Measurements from ENCODE around the gene ODR4. TPM values are rescaled to one million over a fixed set of nuclear protein-coding genes. Genes with fewer than 3 reads are reported as not detected.

Gene ODR4
- total and polyA plus RNA-seq, 9 donors = 11.9 to 21.2 (median 14.0) TPM

- H3K4me1 ChIP-seq (ENCODE audit: control insufficient read depth, insufficient read depth, low read length) = no peaks in the 10 kb centered on the region
- H3K36me3 ChIP-seq (ENCODE audit: control insufficient read depth, insufficient read depth, low read length) = peaks cover 8% of the 10 kb centered on the region
- no peaks in the 10 kb centered on the region for H3K9me3 ChIP-seq (replicated peaks; ENCODE audit: control insufficient read depth, low read depth, low read length)
- H3K4me3 ChIP-seq (ENCODE audit: low read length) = no peak overlapping the region
- no CpG with 5 or more reads among the region's 1 CpG for WGBS (ENCODE audit: insufficient coverage)
- no peaks in the 10 kb centered on the region for H3K27me3 ChIP-seq (ENCODE audit: control insufficient read depth, insufficient read depth, low read length)
- peak overlapping the region; percentile 57 for H3K27ac ChIP-seq (ENCODE audit: low read length)
- peak; percentile 77 for DNase-seq
These were observed 45.3 kb downstream of the ODR4 start for GRCh38 chr1:186420923-186421322.

GRCh38 chr1:186421446-186421845, 45.8 kb downstream of the ODR4 start:
- H3K27ac ChIP-seq (ENCODE audit: low read length) = peak overlapping the region; percentile 45
- no peak for DNase-seq

GRCh38 chr1:186424539-186424938, 48.9 kb downstream of the ODR4 start:
- WGBS (ENCODE audit: insufficient coverage) = 100% methylated on average over 1 of the region's 2 CpGs
- H3K27ac ChIP-seq (ENCODE audit: low read length) = no peak overlapping the region

More at GRCh38 chr1:186421446-186421845, 45.8 kb downstream of the ODR4 start:
- Histone ChIP-seq H3K27me3 (ENCODE audit: control insufficient read depth, insufficient read depth, low read length) (no peaks in the 10 kb centered on the region), H3K4me3 (ENCODE audit: low read length) (no peak overlapping the region), H3K9me3 (replicated peaks; ENCODE audit: control insufficient read depth, low read depth, low read length) (no peaks in the 10 kb centered on the region), H3K4me1 (ENCODE audit: control insufficient read depth, insufficient read depth, low read length) (no peaks in the 10 kb centered on the region), H3K36me3 (ENCODE audit: control insufficient read depth, insufficient read depth, low read length) (peaks cover 8% of the 10 kb centered on the region)
- WGBS (ENCODE audit: insufficient coverage) = 92% methylated on average over 2 of the region's 6 CpGs

GRCh38 chr1:186426118-186426517, 50.5 kb downstream of the ODR4 start:
- Histone ChIP-seq H3K4me3 (ENCODE audit: low read length) (no peak overlapping the region), H3K9me3 (replicated peaks; ENCODE audit: control insufficient read depth, low read depth, low read length) (no peaks in the 10 kb centered on the region), H3K4me1 (ENCODE audit: control insufficient read depth, insufficient read depth, low read length) (no peaks in the 10 kb centered on the region), H3K27me3 (ENCODE audit: control insufficient read depth, insufficient read depth, low read length) (no peaks in the 10 kb centered on the region), H3K27ac (ENCODE audit: low read length) (no peak overlapping the region), H3K36me3 (ENCODE audit: control insufficient read depth, insufficient read depth, low read length) (no peaks in the 10 kb centered on the region)
- DNase-seq = no peak
- WGBS (ENCODE audit: insufficient coverage) = 100% methylated on average over 1 of the region's 3 CpGs

More at GRCh38 chr1:186424539-186424938, 48.9 kb downstream of the ODR4 start:
- no peak overlapping the region for H3K4me3 ChIP-seq (ENCODE audit: low read length)
- DNase-seq = peak; percentile 38
- no peaks in the 10 kb centered on the region for H3K36me3 ChIP-seq (ENCODE audit: control insufficient read depth, insufficient read depth, low read length)
- H3K9me3 ChIP-seq (replicated peaks; ENCODE audit: control insufficient read depth, low read depth, low read length) = no peaks in the 10 kb centered on the region
- H3K4me1 ChIP-seq (ENCODE audit: control insufficient read depth, insufficient read depth, low read length) = no peaks in the 10 kb centered on the region
- H3K27me3 ChIP-seq (ENCODE audit: control insufficient read depth, insufficient read depth, low read length) = no peaks in the 10 kb centered on the region

- H3K27me3 ChIP-seq (ENCODE audit: control insufficient read depth, insufficient read depth, low read length) = no peaks in the 10 kb centered on the region
These were observed 53.4 kb downstream of the ODR4 start for GRCh38 chr1:186429017-186429416.

GRCh38 chr1:186435336-186435735, 59.7 kb downstream of the ODR4 start:
- Histone ChIP-seq H3K27me3 (ENCODE audit: control insufficient read depth, insufficient read depth, low read length) (no peaks in the 10 kb centered on the region), H3K36me3 (ENCODE audit: control insufficient read depth, insufficient read depth, low read length) (no peaks in the 10 kb centered on the region), H3K4me1 (ENCODE audit: control insufficient read depth, insufficient read depth, low read length) (no peaks in the 10 kb centered on the region), H3K9me3 (replicated peaks; ENCODE audit: control insufficient read depth, low read depth, low read length) (no peaks in the 10 kb centered on the region), H3K27ac (ENCODE audit: low read length) (no peak overlapping the region), H3K4me3 (ENCODE audit: low read length) (no peak overlapping the region)
- no CpG with 5 or more reads among the region's 1 CpG for WGBS (ENCODE audit: insufficient coverage)
- DNase-seq = no peak

More at GRCh38 chr1:186429017-186429416, 53.4 kb downstream of the ODR4 start:
- Histone ChIP-seq H3K4me3 (ENCODE audit: low read length) (no peak overlapping the region), H3K9me3 (replicated peaks; ENCODE audit: control insufficient read depth, low read depth, low read length) (no peaks in the 10 kb centered on the region), H3K36me3 (ENCODE audit: control insufficient read depth, insufficient read depth, low read length) (no peaks in the 10 kb centered on the region), H3K27ac (ENCODE audit: low read length) (no peak overlapping the region), H3K4me1 (ENCODE audit: control insufficient read depth, insufficient read depth, low read length) (no peaks in the 10 kb centered on the region)
- WGBS (ENCODE audit: insufficient coverage) = 67% methylated on average over 1 of the region's 3 CpGs
- DNase-seq = no peak

GRCh38 chr1:186438567-186438966, 62.9 kb downstream of the ODR4 start:
- WGBS (ENCODE audit: insufficient coverage) = 93% methylated on average over 1 of the region's 5 CpGs
- Histone ChIP-seq H3K27me3 (ENCODE audit: control insufficient read depth, insufficient read depth, low read length) (no peaks in the 10 kb centered on the region), H3K27ac (ENCODE audit: low read length) (no peak overlapping the region), H3K36me3 (ENCODE audit: control insufficient read depth, insufficient read depth, low read length) (no peaks in the 10 kb centered on the region), H3K4me1 (ENCODE audit: control insufficient read depth, insufficient read depth, low read length) (no peaks in the 10 kb centered on the region), H3K9me3 (replicated peaks; ENCODE audit: control insufficient read depth, low read depth, low read length) (no peaks in the 10 kb centered on the region), H3K4me3 (ENCODE audit: low read length) (no peak overlapping the region)
- no peak for DNase-seq

- H3K27ac ChIP-seq (ENCODE audit: low read length) = no peak overlapping the region
- H3K4me1 ChIP-seq (ENCODE audit: control insufficient read depth, insufficient read depth, low read length) = no peaks in the 10 kb centered on the region
- H3K4me3 ChIP-seq (ENCODE audit: low read length) = no peak overlapping the region
- no peak for DNase-seq
- no CpG with 5 or more reads among the region's 3 CpGs for WGBS (ENCODE audit: insufficient coverage)
- no peaks in the 10 kb centered on the region for H3K9me3 ChIP-seq (replicated peaks; ENCODE audit: control insufficient read depth, low read depth, low read length)
- H3K36me3 ChIP-seq (ENCODE audit: control insufficient read depth, insufficient read depth, low read length) = no peaks in the 10 kb centered on the region
- no peaks in the 10 kb centered on the region for H3K27me3 ChIP-seq (ENCODE audit: control insufficient read depth, insufficient read depth, low read length)
These were observed 64.9 kb downstream of the ODR4 start for GRCh38 chr1:186440584-186440983.

- DNase-seq = no peak
- no peak overlapping the region for H3K4me3 ChIP-seq (ENCODE audit: low read length)
These were observed 67.2 kb downstream of the ODR4 start for GRCh38 chr1:186442651-186443375.

GRCh38 chr1:186443638-186444037, 68.0 kb downstream of the ODR4 start:
- H3K4me3 ChIP-seq (ENCODE audit: low read length) = no peak overlapping the region
- no peaks in the 10 kb centered on the region for H3K4me1 ChIP-seq (ENCODE audit: control insufficient read depth, insufficient read depth, low read length)
- no CpG with 5 or more reads among the region's 2 CpGs for WGBS (ENCODE audit: insufficient coverage)
- no peaks in the 10 kb centered on the region for H3K9me3 ChIP-seq (replicated peaks; ENCODE audit: control insufficient read depth, low read depth, low read length)
- DNase-seq = no peak
- H3K36me3 ChIP-seq (ENCODE audit: control insufficient read depth, insufficient read depth, low read length) = no peaks in the 10 kb centered on the region
- H3K27ac ChIP-seq (ENCODE audit: low read length) = no peak overlapping the region
- H3K27me3 ChIP-seq (ENCODE audit: control insufficient read depth, insufficient read depth, low read length) = no peaks in the 10 kb centered on the region

More at GRCh38 chr1:186442651-186443375, 67.2 kb downstream of the ODR4 start:
- H3K4me1 ChIP-seq (ENCODE audit: control insufficient read depth, insufficient read depth, low read length) = no peaks in the 10 kb centered on the region
- H3K27ac ChIP-seq (ENCODE audit: low read length) = no peak overlapping the region
- WGBS (ENCODE audit: insufficient coverage) = no CpG with 5 or more reads among the region's 1 CpG
- H3K36me3 ChIP-seq (ENCODE audit: control insufficient read depth, insufficient read depth, low read length) = no peaks in the 10 kb centered on the region
- H3K27me3 ChIP-seq (ENCODE audit: control insufficient read depth, insufficient read depth, low read length) = no peaks in the 10 kb centered on the region
- no peaks in the 10 kb centered on the region for H3K9me3 ChIP-seq (replicated peaks; ENCODE audit: control insufficient read depth, low read depth, low read length)
